Trophoblast cell (in vitro differentiated cells and primary cell): ENCODE data around the gene RBM4.
A peak's percentile ranks its signal among the peaks of the same experiment; 100 is the strongest.

Experiments used
- DNase-seq, 2 donors: peaks; one replicate each; pipeline ENCODE4 v3.0.0-alpha.2; 2016
- H2AFZ ChIP-seq: 2 replicates; pipeline ENCODE4 v1.6.1; 2013; ENCODE audit warnings: low read length, moderate library complexity, mild to moderate bottlenecking; ENCODE audit not compliant: insufficient read depth, poor library complexity
- H2AK5ac ChIP-seq: 2 replicates; pipeline ENCODE4 v1.6.1; 2013; ENCODE audit warnings: mild to moderate bottlenecking, low read length
- H2BK120ac ChIP-seq: 2 replicates; pipeline ENCODE4 v1.6.1; 2013; ENCODE audit warnings: low read length, mild to moderate bottlenecking, moderate library complexity; ENCODE audit not compliant: insufficient read depth, poor library complexity
- H2BK12ac ChIP-seq: 2 replicates; pipeline ENCODE4 v1.6.1; 2013; ENCODE audit warnings: mild to moderate bottlenecking, low read length, moderate library complexity
- H2BK5ac ChIP-seq: 2 replicates; pipeline ENCODE4 v1.6.1; 2013; ENCODE audit warnings: low read length, low read depth, moderate library complexity, mild to moderate bottlenecking; ENCODE audit not compliant: poor library complexity
- H3K14ac ChIP-seq: 2 replicates; pipeline ENCODE4 v1.6.1; 2013; ENCODE audit warnings: mild to moderate bottlenecking, low read length
- H3K18ac ChIP-seq: 2 replicates; pipeline ENCODE4 v1.6.1; 2013; ENCODE audit warnings: mild to moderate bottlenecking, low read length
- H3K23ac ChIP-seq: 2 replicates; pipeline ENCODE4 v1.6.1; 2013; ENCODE audit warnings: low read length
- H3K27ac ChIP-seq: 2 replicates; pipeline ENCODE4 v1.5.1; 2013; ENCODE audit warnings: low read depth, mild to moderate bottlenecking, inconsistent platforms, low read length, moderate library complexity
- H3K27me3 ChIP-seq: 2 replicates; pipeline ENCODE4 v1.6.1; 2013; ENCODE audit warnings: inconsistent platforms, mild to moderate bottlenecking, low read length, moderate library complexity; ENCODE audit not compliant: insufficient read depth
- H3K36me3 ChIP-seq, 2 experiments: 1 replicate in 1 of 2; 2 replicates in 1 of 2; pipeline ENCODE4 v1.6.1; 2013; ENCODE audit warnings: low read length in 2 of 2, mild to moderate bottlenecking in 2 of 2, moderate library complexity in 1 of 2; ENCODE audit not compliant: insufficient read depth in 2 of 2, control insufficient read depth in 1 of 2
- H3K4ac ChIP-seq: 2 replicates; pipeline ENCODE4 v1.6.1; 2013; ENCODE audit warnings: low read depth, mild to moderate bottlenecking, low read length, moderate library complexity
- H3K4me1 ChIP-seq, 2 experiments: 1 replicate in 1 of 2; 2 replicates in 1 of 2; pipeline ENCODE4 v1.6.1; 2013; ENCODE audit warnings: low read length in 2 of 2, mild to moderate bottlenecking in 2 of 2, moderate library complexity in 1 of 2; ENCODE audit not compliant: insufficient read depth in 2 of 2, control insufficient read depth in 1 of 2
- H3K4me2 ChIP-seq: 2 replicates; pipeline ENCODE4 v1.6.1; 2013; ENCODE audit warnings: inconsistent platforms, mild to moderate bottlenecking, low read length, moderate library complexity
- H3K4me3 ChIP-seq: 2 replicates; pipeline ENCODE4 v1.5.1; 2013; ENCODE audit warnings: mild to moderate bottlenecking, low read depth, low read length, inconsistent platforms
- H3K79me1 ChIP-seq: one replicate; pipeline ENCODE4 v1.6.1; 2013; ENCODE audit warnings: low read length
- H3K79me2 ChIP-seq: 2 replicates; pipeline ENCODE4 v1.6.1; 2013; ENCODE audit warnings: low read length, mild to moderate bottlenecking; ENCODE audit not compliant: control insufficient read depth, insufficient read depth, poor library complexity
- H3K9ac ChIP-seq: 2 replicates; pipeline ENCODE4 v1.6.1; 2013; ENCODE audit warnings: mild to moderate bottlenecking, low read length
- H3K9me3 ChIP-seq: 2 replicates; pipeline ENCODE4 v1.6.1; 2013; ENCODE audit warnings: low read depth, mild to moderate bottlenecking, control low read depth, inconsistent platforms, low read length; ENCODE audit not compliant: insufficient read depth
- H4K12ac ChIP-seq: 2 replicates; pipeline ENCODE4 v1.6.1; 2013; ENCODE audit warnings: low read depth, mild to moderate bottlenecking, low read length, moderate library complexity
- H4K8ac ChIP-seq: 2 replicates; pipeline ENCODE4 v1.6.1; 2013; ENCODE audit warnings: low read depth, mild to moderate bottlenecking, low read length, moderate library complexity
- H4K91ac ChIP-seq: one replicate; pipeline ENCODE4 v1.6.1; 2013; ENCODE audit warnings: low read depth, mild to moderate bottlenecking, low read length, moderate library complexity
- WGBS: extraction: QIAGEN DNeasy Blood & Tissue Kit; methylation state at CpG from one replicate; pipeline ENCODE4 v1.1.7; 2013; ENCODE audit warnings: missing lambda C conversion rate; ENCODE audit not compliant: insufficient read length, insufficient coverage; ENCODE audit errors: extremely low coverage; 5-methylcytosine and 5-hydroxymethylcytosine counted together

RBM4 gene

GRCh38 chr11:66626382-66626781 is 12.1 kb upstream of the RBM4 start:
- Histone ChIP-seq H3K9ac (no peak overlapping the region), H2AFZ (no peak overlapping the region), H3K4me1 (peaks cover 0 to 3% of the 10 kb centered on the region in 2 experiments), H3K36me3 (peaks cover 53 to 74% of the 10 kb centered on the region in 2 experiments), H3K4ac (peak overlapping the region; percentile 41), H3K27ac (no peak overlapping the region), H2BK12ac (no peak overlapping the region), H4K8ac (no peak overlapping the region), H3K4me2 (no peak overlapping the region), H3K9me3 (peaks cover 2% of the 10 kb centered on the region), H3K4me3 (no peak overlapping the region), H2AK5ac (no peak overlapping the region), H2BK5ac (no peak overlapping the region), H2BK120ac (no peak overlapping the region), H3K27me3 (no peaks in the 10 kb centered on the region), H3K18ac (no peak overlapping the region), H4K91ac (no peak overlapping the region), H4K12ac (no peak overlapping the region), H3K23ac (no peak overlapping the region), H3K79me1 (no peaks in the 10 kb centered on the region), H3K14ac (no peak overlapping the region), H3K79me2 (peaks cover 29% of the 10 kb centered on the region)
- WGBS = no CpG with 5 or more reads among the region's 25 CpGs
- no peak for DNase-seq

- Histone ChIP-seq H3K27me3 (no peaks in the 10 kb centered on the region), H3K14ac (no peak overlapping the region), H3K4ac (peak overlapping the region; percentile 66), H2BK12ac (no peak overlapping the region), H3K23ac (no peak overlapping the region), H4K91ac (no peak overlapping the region), H3K9me3 (peaks cover 2% of the 10 kb centered on the region), H3K36me3 (peaks cover 55 to 74% of the 10 kb centered on the region in 2 experiments), H3K4me1 (peaks cover 0 to 3% of the 10 kb centered on the region in 2 experiments), H3K18ac (no peak overlapping the region), H3K27ac (no peak overlapping the region), H2BK5ac (no peak overlapping the region), H2AFZ (no peak overlapping the region), H2BK120ac (no peak overlapping the region), H3K79me1 (no peaks in the 10 kb centered on the region), H4K12ac (no peak overlapping the region), H2AK5ac (no peak overlapping the region), H3K79me2 (peaks cover 29% of the 10 kb centered on the region), H3K4me3 (no peak overlapping the region), H4K8ac (no peak overlapping the region), H3K9ac (no peak overlapping the region), H3K4me2 (no peak overlapping the region)
- WGBS = no CpG with 5 or more reads among the region's 7 CpGs
- no peak for DNase-seq
Observed at GRCh38 chr11:66626926-66627325, 11.6 kb upstream of the RBM4 start.

GRCh38 chr11:66628061-66628603 is 10.4 kb upstream of the RBM4 start:
- no peak overlapping the region for H3K14ac ChIP-seq
- no peak overlapping the region for H3K4me3 ChIP-seq
- peaks cover 2% of the 10 kb centered on the region for H3K9me3 ChIP-seq
- peaks cover 22% of the 10 kb centered on the region for H3K79me2 ChIP-seq
- peak overlapping the region; percentile 72 for H3K4ac ChIP-seq
- no peak overlapping the region for H2AK5ac ChIP-seq
- H3K4me1 ChIP-seq = peaks cover 0 to 2% of the 10 kb centered on the region in 2 experiments
- H4K8ac ChIP-seq = no peak overlapping the region
- no CpG with 5 or more reads among the region's 7 CpGs for WGBS
- no peaks in the 10 kb centered on the region for H3K79me1 ChIP-seq
- H2BK12ac ChIP-seq = no peak overlapping the region
- H3K36me3 ChIP-seq = peaks cover 56 to 72% of the 10 kb centered on the region in 2 experiments
- no peak overlapping the region for H3K18ac ChIP-seq
- H2BK120ac ChIP-seq = no peak overlapping the region
- no peak overlapping the region for H2BK5ac ChIP-seq
- H3K27me3 ChIP-seq = no peaks in the 10 kb centered on the region
- H4K91ac ChIP-seq = no peak overlapping the region
- H3K9ac ChIP-seq = no peak overlapping the region
- H2AFZ ChIP-seq = no peak overlapping the region
- no peak overlapping the region for H4K12ac ChIP-seq
- no peak overlapping the region for H3K23ac ChIP-seq
- H3K27ac ChIP-seq = no peak overlapping the region
- no peak overlapping the region for H3K4me2 ChIP-seq
- no peak for DNase-seq

- no peaks in the 10 kb centered on the region for H3K27me3 ChIP-seq
- no peak for DNase-seq
- H4K91ac ChIP-seq = no peak overlapping the region
- H2BK120ac ChIP-seq = no peak overlapping the region
- H3K23ac ChIP-seq = no peak overlapping the region
- H2BK12ac ChIP-seq = no peak overlapping the region
- H2AFZ ChIP-seq = no peak overlapping the region
- WGBS = no CpG with 5 or more reads among the region's 2 CpGs
- H3K79me2 ChIP-seq = peaks cover 16% of the 10 kb centered on the region
- no peak overlapping the region for H3K4me3 ChIP-seq
- H3K14ac ChIP-seq = no peak overlapping the region
- H4K12ac ChIP-seq = no peak overlapping the region
- no peak overlapping the region for H3K27ac ChIP-seq
- peak overlapping the region; percentile 47 for H3K4ac ChIP-seq
- no peak overlapping the region for H3K4me2 ChIP-seq
- no peaks in the 10 kb centered on the region for H3K79me1 ChIP-seq
- H2BK5ac ChIP-seq = no peak overlapping the region
- H3K18ac ChIP-seq = no peak overlapping the region
- H3K4me1 ChIP-seq = no peaks in the 10 kb centered on the region
- H2AK5ac ChIP-seq = no peak overlapping the region
- no peak overlapping the region for H3K9ac ChIP-seq
- H3K9me3 ChIP-seq = peaks cover 2% of the 10 kb centered on the region
- peaks cover 55 to 65% of the 10 kb centered on the region in 2 experiments for H3K36me3 ChIP-seq
- no peak overlapping the region for H4K8ac ChIP-seq
Observed at GRCh38 chr11:66629356-66629755, 9.1 kb upstream of the RBM4 start.
